H1 (cell line): ENCODE data around the gene LRRC8D. TPM values are rescaled to one million over a fixed set of nuclear protein-coding genes. Genes with fewer than 3 reads are reported as not detected.

ENCODE experiments used
- SUZ12 ChIP-seq: fragments of 200-600 bp; sonication (generic); IDR thresholded peaks from 2 replicates; pipeline ENCODE4 v1.6.1; 2012; ENCODE audit warnings: mild to moderate bottlenecking, inconsistent platforms, low read length, moderate library complexity, mixed read lengths
- ZNF274 ChIP-seq: IDR thresholded peaks from 2 replicates; pipeline ENCODE4 v1.7.0; 2012; ENCODE audit warnings: low read length, borderline replicate concordance; ENCODE audit errors: extremely low read depth
- polyA plus RNA-seq, 7 experiments: library from polyadenylated mRNA; depleted of rRNA in 3 of 7; stranded (reverse) in 5 of 7; unstranded in 2 of 7; fragments of >200 nt in 5 of 7; fragments of 200-250 nt in 2 of 7; gene quantifications; 1 replicate in 5 of 7; 2 replicates in 1 of 7; 4 replicates in 1 of 7; pipeline versions ENCODE4 v1.2.1 to v1.2.3, GENCODE V29; 2011 to 2013; ENCODE audit warnings: missing spikeins in 2 of 7, mixed read lengths in 2 of 7
- total RNA-seq: library from RNA; stranded (reverse); fragmentation: NEBNext Ultra II Directional; extraction: Animal tissue kit (Norgen Biotek cat#: 25700); gene quantifications from 2 replicates; pipeline ENCODE4 v1.2.1, GENCODE V29; 2021

LRRC8D gene
- total and polyA plus RNA-seq, 2 of the 8 experiments (the other 6 are each of a cell fraction or from before 2014, with no cell fraction given): 42.0 to 58.5 TPM

DNA sequence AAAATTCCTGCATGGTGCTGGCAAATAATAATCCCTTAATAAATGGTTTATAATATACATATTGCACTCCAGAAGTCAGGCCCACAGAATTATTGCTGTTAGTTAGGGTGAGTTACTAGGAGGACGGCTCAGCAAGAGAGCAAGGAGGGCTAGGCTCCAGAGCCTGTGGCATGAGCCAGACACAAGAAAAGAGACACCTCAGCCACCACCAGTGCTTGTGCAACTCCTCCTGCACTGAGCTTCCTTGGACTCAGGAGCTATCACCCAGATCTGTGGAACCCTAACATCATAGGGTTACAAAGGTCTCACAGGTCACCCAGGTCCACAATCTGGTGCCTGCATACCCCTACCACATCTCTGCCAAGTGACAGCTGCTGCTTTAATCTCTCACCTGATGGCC, 12.8 kb upstream of the LRRC8D start (continued):
- TF ChIP-seq ZNF274: no peak
- no peak for TF ChIP-seq SUZ12
